HG03558 (cell line): ENCODE data around the gene NFATC3.

Experiments
- ATAC-seq: cut with Tn5 transposase; IDR thresholded peaks from one replicate; pipeline ENCODE4 v1.9.1; 2021; ENCODE audit warnings: moderate number of reproducible peaks; ENCODE audit not compliant: unreplicated experiment; ENCODE audit errors: extremely low read depth

NFATC3 gene

DNA sequence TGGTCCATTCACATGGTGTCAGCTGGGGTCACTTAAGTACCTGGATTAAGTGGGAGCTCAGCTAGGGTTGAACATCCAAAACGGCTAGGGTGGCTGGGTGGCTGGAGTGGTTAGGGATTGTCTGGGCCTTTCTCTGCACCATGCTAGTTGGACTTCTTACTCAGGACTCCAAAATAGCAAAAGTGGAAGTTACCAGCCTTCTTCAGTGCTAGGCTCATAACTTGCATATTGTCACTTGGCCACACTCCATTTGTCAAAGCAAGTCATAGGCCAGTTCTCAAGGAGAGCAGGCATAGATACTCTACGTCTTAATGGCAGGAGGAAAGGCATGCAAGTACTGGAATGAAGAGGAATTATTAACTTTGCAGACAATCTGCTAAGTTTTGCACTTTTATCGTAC is 81.1 kb downstream of the NFATC3 start:
- no peak for ATAC-seq

DNA sequence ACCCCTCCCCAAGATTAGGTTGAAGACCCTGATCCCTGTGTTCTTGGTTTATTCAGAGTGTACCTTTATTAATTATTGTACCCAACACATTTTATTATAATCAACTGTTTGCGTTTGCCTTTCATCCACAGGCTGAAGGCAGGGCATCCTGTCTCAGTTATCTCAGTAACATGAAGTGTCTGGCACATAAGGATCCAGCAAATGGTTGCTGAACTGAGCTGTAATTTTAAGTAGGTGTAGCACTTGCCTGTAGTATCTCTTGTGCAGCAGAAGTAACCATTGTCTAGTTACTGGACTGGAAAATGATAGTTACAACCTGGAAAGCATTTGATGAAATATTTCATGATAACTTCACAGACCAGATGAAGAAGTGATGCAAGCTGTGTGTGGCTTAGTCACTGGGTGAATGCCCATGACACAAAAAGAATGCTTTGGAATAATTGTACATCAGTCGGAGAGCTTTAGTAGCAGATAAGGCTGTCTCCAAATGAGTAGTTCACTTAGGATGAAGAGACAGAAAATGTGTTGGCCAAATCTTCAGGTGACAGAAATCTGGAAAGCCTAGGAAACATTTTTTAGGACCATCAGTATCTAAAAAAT is 94.1 kb downstream of the NFATC3 start:
- no peak for ATAC-seq

GRCh38 chr16:68179855-68180254 is 94.7 kb downstream of the NFATC3 start:
- ATAC-seq, result no peak

GRCh38 chr16:68183046-68183445 is 97.9 kb downstream of the NFATC3 start:
- ATAC-seq, result no peak

DNA sequence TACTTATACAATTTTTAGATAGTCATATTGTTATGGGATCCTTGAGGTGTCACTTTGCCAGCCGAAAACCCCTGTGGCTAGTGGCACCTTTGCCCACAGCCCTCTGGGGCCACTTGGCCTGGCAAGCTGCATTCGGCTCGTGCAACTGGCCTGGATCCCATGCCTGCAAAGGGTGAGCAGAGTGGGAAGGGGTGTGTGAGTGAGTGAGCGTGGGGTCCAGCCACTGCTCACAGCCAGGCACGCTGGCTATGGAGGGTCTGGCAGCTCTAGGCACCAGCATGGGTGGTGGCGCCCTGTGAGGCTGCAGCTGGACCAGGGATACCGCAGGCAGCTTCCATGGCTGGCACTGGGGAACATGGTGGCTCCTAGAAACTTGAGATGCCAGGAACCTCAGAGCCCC is 101.7 kb downstream of the NFATC3 start:
- ATAC-seq, result no peak

GRCh38 chr16:68187505-68187904 is 102.3 kb downstream of the NFATC3 start:
- no peak for ATAC-seq

GRCh38 chr16:68188170-68188569 is 103.0 kb downstream of the NFATC3 start:
- ATAC-seq, result no peak

- no peak for ATAC-seq
Measured at GRCh38 chr16:68190081-68190480, 104.9 kb downstream of the NFATC3 start.

- no peak for ATAC-seq
Measured at GRCh38 chr16:68190736-68191510, 105.8 kb downstream of the NFATC3 start.

GRCh38 chr16:68194251-68194650 is 109.1 kb downstream of the NFATC3 start:
- ATAC-seq, result no peak

DNA sequence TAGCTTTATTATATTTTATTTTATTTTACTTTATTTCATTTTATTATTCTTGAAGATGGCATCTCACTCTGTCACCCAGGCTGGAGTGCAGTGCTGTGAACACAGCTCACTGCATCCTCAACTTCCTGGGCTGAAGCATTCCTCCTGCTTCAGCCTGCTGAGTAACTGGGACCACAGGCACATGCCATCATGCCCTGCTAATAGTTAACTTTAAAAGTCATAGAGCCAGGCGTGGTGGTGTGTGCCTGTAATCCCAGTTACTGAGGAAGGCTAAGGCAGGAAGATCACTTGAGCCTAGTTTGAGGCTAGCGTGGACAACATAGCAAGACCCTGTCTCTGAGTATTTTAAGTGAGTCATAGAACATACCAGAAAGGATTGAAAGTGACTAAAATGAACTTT is 112.1 kb downstream of the NFATC3 start:
- no peak for ATAC-seq

GRCh38 chr16:68200088-68200783 is 115.1 kb downstream of the NFATC3 start:
- no peak for ATAC-seq

DNA sequence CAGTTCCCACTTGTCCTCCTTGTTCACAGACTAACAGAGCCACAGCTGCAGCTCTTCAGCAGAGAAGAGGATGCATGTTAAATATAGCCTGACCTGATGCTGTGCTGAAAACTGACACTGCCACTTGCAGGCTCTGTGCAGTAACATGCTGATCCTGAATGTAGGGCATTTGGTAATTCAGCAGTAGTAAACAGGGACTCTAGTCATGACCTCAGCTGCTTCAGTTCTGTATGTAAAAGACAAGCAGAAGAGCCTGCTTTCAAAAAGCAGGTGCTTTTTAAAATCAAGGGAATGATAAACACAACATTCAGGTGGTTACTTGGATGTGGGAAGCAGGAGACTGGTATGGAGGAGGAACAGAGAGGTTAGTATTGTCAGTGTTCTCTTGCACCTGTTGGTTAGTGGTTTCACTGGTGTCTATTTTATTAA is 116.9 kb downstream of the NFATC3 start:
- ATAC-seq, result no peak

DNA sequence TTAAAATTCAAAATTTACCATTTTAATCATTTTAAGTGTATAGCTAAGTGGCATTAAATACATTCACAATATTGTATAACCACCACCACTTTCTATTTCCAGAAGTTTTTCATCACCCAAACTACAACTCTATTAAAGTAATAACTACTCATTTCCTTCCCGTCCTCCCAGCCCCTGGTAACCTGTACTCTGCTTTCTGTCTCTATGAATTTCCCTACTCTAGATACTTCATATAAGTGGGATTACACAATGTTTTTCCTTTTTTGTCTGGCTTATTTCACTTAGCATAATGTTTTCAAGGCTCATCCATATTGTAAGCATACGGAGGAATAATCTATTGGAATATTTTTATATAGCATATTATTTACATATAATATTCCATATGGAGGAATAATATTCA is 121.1 kb downstream of the NFATC3 start:
- no peak for ATAC-seq

GRCh38 chr16:68214726-68215125 is 129.6 kb downstream of the NFATC3 start:
- no peak for ATAC-seq

- ATAC-seq, result no peak
Measured at GRCh38 chr16:68215302-68215701, 130.1 kb downstream of the NFATC3 start.

DNA sequence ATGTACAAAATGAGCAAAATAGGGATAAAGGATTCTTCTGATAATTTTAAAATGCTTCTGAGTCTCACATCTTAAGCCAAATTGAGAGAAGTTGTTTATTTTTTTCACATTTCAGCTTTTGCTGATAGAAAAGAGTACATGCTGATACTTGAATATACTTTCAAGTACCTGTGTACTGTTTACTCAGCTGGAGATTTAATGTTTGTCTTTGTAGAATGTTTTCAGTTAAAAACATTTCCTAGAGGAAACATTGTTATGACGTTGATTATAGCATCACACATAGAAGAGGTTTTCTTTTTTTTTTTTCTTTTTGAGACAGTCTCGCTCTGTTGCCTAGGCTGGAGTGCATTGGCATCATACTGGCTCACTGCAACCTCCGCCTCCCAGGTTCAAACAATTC is 131.1 kb downstream of the NFATC3 start:
- ATAC-seq, result no peak

DNA sequence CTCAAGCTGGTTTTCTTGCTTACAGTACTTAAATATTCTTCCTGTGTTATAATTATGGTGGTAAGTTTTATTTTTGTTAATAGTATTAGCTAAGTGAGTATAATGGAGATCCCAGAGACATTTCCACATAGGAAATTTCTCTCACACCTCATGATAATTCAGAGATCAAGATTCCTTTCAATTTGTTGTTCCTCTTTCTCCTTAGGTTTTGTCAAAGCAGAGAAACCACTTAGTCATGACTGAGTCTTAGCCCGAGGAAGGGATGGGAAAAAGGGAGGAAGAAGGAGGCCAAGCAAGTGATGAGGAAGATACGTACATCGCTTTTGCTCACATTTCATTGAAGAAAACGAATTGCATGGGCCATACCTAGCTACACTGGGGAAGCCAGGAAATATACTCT is 132.3 kb downstream of the NFATC3 start:
- ATAC-seq, result no peak

DNA sequence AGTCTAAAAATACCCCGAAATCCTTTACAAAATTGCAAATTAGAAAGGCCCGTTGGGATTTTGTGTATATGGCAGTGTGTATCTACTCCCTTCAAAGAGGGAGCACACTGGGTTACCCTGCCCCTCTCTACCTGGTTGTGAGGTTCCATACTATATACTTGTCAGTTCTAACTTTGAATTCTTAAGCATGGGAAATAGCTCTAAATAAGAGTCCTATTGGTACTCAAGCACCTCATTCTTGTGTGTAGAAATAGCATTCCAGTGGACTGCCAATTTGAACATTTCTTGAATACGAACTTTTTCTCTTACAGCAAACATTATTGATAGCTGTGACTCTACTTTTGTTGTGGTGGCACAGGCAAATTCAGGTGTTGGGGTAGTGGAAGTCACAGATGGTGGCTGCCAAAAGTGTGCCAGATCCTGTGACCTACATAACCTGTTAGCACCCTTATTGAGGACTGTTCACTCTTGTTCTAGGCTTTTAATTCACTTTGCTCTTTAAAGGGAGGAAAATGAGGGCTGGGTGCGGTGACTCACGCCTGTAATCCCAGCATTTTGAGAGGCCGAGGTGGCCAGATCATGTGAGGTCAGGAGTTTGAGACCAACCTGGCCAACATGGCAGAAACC is 134.7 kb downstream of the NFATC3 start:
- no peak for ATAC-seq

DNA sequence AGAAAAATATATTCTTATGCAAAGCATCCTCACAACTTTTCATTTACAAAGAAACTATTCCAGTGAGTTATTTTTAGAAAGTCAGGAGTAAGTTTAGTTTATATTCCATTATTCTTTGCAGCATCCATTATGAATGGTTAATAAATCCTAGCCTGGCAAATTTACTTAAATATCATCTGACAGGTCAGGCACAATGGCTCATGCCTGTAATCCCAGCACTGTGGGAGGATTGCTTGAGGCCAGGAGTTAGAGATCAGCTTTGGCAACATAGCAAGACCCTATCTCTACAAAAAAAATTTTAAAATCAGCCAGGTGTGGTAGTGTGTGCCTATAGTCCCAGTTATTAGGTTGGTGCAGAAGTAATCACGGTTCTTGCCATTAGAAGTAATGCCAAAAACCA is 137.9 kb downstream of the NFATC3 start:
- no peak for ATAC-seq

GRCh38 chr16:68226116-68226515 is 140.9 kb downstream of the NFATC3 start:
- no peak for ATAC-seq
